Muscle of leg (tissue), 11 donors: ENCODE data around the gene ADAM12. TPM values are rescaled to one million over a fixed set of nuclear protein-coding genes. Genes with fewer than 3 reads are reported as not detected.
"Not testable (repeated sequence)": the region's sequence is repeated elsewhere in the genome, so short reads cannot be mapped to it uniquely, and the experiment has no call there.

ENCODE experiments used
- DNase-seq: peaks from one replicate; pipeline ENCODE4 v3.0.0; 2013
- H3K27ac ChIP-seq: one replicate; pipeline ENCODE4 v1.5.1; 2013; ENCODE audit warnings: mild to moderate bottlenecking, low read length, control low read depth
- H3K27me3 ChIP-seq: one replicate; pipeline ENCODE4 v1.6.1; 2013; ENCODE audit warnings: low read length; ENCODE audit not compliant: control insufficient read depth, insufficient read depth
- H3K36me3 ChIP-seq: one replicate; pipeline ENCODE4 v1.6.1; 2013; ENCODE audit warnings: low read length; ENCODE audit not compliant: control insufficient read depth, insufficient read depth
- H3K4me1 ChIP-seq: one replicate; pipeline ENCODE4 v1.6.1; 2013; ENCODE audit warnings: low read length; ENCODE audit not compliant: control insufficient read depth, insufficient read depth
- H3K4me3 ChIP-seq: one replicate; pipeline ENCODE4 v1.5.1; 2013; ENCODE audit warnings: low read length, control low read depth
- H3K9me3 ChIP-seq: replicated peaks from 2 replicates; pipeline ENCODE4 v1.6.1; 2013; ENCODE audit warnings: low read depth, low read length; ENCODE audit not compliant: control insufficient read depth
- WGBS: methylation state at CpG from one replicate; pipeline ENCODE4 v1.1.5; 2013; ENCODE audit warnings: missing lambda C conversion rate; ENCODE audit not compliant: insufficient coverage; 5-methylcytosine and 5-hydroxymethylcytosine counted together
- polyA plus RNA-seq, 8 donors: library from polyadenylated mRNA; unstranded; fragments of 120-200 nt; gene quantifications; one replicate each; pipeline versions ENCODE4 v1.2.1 to v1.2.3, GENCODE V29; 2013; ENCODE audit warnings: inconsistent platforms in 1 of 8, low replicate concordance in 1 of 8; ENCODE audit not compliant: insufficient read length in 8 of 8, insufficient read depth in 1 of 8
- total RNA-seq: library from RNA; stranded (reverse); fragments of 120-200 nt; gene quantifications from one replicate; pipeline ENCODE4 v1.2.4, GENCODE V29; 2013

The ADAM12 gene
- total and polyA plus RNA-seq, 9 donors: 11.7 to 39.6 (median 21.0) TPM

GRCh38 chr10:125970077-125970630, 418.1 kb downstream of the ADAM12 start:
- not testable (repeated sequence) for H3K27ac ChIP-seq, H3K27me3 ChIP-seq, H3K9me3 ChIP-seq, H3K36me3 ChIP-seq, DNase-seq, H3K4me1 ChIP-seq, H3K4me3 ChIP-seq
- WGBS: 89% methylated on average over 14 of the region's 36 CpGs

DNA sequence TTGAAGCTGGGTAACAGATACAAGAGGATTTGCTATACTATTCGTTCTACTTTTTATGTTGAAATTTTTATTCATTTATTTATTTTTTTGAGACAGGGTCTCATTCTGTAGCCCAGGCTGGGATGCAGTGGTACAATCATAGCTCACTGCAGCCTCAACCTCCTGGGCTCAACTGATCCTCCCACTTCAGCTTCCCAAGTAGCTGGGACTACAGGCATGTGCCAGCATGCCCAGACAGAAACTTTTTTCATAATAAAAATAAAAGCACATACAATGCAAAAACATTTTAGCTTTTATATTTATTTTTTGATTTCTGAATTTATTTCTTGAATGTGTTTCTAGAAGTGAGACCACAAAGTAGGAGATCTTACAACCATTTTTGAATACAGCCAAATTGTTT, 420.7 kb downstream of the ADAM12 start:
- no CpG with 5 or more reads among the region's 1 CpG for WGBS
- Histone ChIP-seq H3K27ac (no peak overlapping the region), H3K4me3 (no peak overlapping the region), H3K4me1 (no peaks in the 10 kb centered on the region), H3K27me3 (no peaks in the 10 kb centered on the region), H3K9me3 (no peaks in the 10 kb centered on the region), H3K36me3 (no peaks in the 10 kb centered on the region)
- no peak for DNase-seq

DNA sequence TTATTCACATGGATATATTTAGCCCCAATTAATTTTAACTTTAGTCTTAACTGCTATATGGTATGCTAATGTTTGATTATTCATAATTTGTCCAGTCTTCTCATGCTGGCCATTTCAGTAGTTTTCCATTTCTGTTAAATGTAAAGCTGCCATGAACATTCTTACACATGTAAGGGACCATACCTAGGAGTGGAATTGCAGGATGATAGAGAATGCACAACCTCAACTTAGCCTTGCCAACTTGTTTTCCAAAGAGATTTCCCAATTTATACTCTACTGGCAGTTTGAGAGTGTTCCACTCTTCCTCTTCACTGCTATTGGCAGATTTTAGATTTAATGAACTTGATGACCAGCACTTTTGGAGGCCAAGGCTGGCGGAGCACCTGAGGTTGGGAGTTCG, 423.7 kb downstream of the ADAM12 start:
- Histone ChIP-seq H3K27me3 (no peaks in the 10 kb centered on the region), H3K4me3 (no peak overlapping the region), H3K9me3 (peaks cover 3% of the 10 kb centered on the region), H3K36me3 (no peaks in the 10 kb centered on the region), H3K4me1 (no peaks in the 10 kb centered on the region), H3K27ac (no peak overlapping the region)
- no peak for DNase-seq
- WGBS: no CpG with 5 or more reads among the region's 2 CpGs
